GM12864 (cell line): ENCODE results near the gene ACD.
A peak's percentile ranks its signal among the peaks of the same experiment; 100 is the strongest.

Experiments
- DNase-seq: peaks from one replicate; pipeline ENCODE4 v3.0.0-alpha.2; 2011; ENCODE audit warnings: low read depth
- H3K4me3 ChIP-seq: 2 replicates; pipeline ENCODE4 v1.5.1; 2011; ENCODE audit warnings: mild to moderate bottlenecking, low read depth, low read length, control low read depth
- TF ChIP-seq, protein P1 (sequence below): IDR thresholded peaks from 2 replicates; pipeline ENCODE4 v1.5.1; 2011; ENCODE audit warnings: low read depth, mild to moderate bottlenecking, moderate library complexity, low read length, control low read depth, inconsistent platforms; ENCODE audit errors: missing control alignments

The ACD gene

DNA sequence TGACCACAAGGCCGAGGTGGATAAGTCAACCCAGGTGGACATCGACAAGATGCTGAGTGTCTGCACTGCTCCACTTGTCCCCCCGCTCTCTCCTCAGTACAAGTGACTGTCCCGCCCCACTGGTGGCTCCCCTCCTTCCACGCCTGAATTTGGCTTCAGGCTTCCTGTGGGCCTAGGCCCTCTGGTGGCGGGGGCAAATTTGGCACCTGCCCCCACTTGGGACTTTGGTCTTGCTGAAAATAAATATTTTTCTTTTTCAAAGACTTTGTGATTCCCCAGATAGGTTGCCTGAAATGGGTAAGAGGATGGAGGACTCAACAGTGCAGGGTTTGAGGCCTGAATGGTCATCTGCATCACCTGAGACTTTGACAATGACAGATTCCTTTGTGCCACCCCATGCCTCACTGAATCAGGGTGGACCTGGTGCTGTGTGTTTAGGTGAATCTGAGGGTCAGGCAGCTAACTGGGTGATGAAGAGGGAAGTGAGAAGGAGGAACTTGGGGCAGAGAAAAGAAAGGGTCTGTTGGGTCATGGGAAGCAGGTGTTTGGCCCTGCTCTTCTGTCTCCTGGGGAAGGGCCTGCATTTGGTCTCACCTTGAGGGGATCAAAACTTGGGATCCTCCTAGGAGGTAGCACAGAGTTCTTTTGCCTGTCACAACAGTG, 8.6 kb upstream of the ACD start:
- H3K4me3 ChIP-seq = no peak overlapping the region
- no peak for DNase-seq
- TF ChIP-seq, protein P1, sequence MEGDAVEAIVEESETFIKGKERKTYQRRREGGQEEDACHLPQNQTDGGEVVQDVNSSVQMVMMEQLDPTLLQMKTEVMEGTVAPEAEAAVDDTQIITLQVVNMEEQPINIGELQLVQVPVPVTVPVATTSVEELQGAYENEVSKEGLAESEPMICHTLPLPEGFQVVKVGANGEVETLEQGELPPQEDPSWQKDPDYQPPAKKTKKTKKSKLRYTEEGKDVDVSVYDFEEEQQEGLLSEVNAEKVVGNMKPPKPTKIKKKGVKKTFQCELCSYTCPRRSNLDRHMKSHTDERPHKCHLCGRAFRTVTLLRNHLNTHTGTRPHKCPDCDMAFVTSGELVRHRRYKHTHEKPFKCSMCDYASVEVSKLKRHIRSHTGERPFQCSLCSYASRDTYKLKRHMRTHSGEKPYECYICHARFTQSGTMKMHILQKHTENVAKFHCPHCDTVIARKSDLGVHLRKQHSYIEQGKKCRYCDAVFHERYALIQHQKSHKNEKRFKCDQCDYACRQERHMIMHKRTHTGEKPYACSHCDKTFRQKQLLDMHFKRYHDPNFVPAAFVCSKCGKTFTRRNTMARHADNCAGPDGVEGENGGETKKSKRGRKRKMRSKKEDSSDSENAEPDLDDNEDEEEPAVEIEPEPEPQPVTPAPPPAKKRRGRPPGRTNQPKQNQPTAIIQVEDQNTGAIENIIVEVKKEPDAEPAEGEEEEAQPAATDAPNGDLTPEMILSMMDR = peak; percentile 54

DNA sequence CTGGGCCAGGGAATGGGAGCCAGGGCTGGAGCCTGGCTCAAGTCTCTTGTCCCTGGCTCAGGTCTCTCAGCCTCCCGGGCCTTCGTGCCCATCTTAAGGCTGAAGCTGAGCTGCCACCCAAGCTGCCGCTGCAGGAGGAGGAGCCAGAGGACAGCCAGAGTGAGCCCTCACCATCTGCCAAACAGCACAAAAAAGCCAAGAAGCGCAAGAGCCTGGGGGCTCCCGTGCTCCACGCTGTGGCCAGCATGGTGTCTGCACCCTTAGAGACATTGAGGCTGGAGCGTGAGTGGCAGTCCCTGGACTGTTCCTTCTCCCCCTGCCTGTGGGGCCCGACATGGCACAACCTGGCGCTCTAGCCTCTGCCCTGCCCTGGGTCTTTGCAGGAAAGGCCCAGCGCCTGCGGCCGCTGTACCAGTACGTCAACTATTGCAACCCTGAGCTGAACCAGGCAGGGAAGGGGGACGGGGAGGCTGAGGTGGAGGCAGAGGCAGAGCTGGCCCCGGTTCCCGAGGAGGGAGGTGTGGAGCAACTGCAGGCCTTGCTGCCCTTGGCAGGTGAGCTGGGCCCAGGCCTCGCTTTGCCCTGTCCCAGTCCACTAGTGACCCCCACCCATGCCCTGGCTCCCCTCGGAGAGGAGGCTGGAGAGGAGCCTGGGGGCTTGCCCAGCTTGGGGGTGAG, 7.9 kb upstream of the ACD start:
- no peak overlapping the region; the same call in 1 of the 2 replicates for H3K4me3 ChIP-seq
- TF ChIP-seq, protein P1 = peak; percentile 98
- peak; percentile 83 for DNase-seq

DNA sequence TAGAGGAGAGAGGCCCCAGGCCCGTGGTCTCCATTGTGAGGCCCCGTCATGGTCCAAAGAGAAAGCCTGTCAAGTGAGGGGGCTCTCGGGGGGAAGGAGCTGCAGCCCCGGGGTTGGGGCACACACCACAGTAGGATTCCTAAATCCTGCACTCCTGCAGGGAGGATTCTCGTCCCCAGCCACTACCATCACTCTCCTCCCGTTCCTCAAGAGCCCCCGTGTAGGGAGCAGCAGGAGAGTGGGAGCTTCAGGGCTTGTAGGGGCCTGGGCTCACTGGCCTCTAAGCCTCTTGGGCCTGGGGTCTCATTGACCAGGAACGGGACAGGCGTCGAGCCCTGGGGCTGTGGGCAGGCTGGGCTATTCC, 7.4 kb upstream of the ACD start:
- DNase-seq = no peak
- H3K4me3 ChIP-seq = peak overlapping the region; percentile 80

DNA sequence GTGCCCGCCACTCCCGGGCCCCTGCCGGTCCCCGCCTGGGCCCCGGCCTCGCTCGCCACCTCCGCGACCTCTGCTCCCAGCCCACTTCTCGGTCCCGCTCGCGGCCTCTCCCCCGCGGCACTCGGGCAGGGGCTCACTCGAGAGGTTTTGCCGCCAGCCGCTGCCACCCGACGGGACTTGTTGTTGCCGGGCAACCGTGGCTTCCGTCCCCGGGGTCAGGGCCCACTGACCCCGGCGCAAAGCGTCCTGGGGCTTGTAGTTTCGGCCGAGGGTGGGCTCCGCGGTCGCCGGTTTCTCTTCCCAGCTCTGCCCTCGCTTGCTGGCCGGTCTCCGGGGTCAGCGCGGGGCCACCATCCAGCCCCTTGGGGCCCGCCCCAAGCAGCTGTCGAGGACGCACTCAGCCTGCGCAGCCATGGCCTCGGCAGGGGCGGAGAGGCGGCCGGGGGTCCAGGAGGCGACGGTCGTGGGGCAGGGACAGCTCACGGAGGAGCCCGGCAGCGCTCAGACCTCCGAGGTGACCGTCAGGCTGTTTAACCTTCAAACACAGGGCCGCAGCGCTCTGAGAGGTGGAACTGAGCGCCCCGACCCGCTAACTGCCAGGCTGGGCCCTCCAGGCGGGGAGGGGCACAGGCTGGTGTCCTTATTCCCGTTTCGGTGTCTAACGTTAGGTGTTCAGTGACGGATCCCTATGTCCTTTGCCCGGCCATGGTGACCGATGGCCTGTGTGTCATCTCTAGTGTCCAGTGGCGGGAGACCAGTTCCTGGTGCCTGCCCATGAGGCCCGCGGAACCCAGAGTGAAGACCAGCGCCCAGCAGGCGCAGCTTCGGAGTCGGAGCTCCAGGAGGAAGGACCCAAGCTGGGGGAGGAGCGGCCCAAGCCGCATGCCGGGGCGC, 6.7 kb upstream of the ACD start, which contains the start of the genes C16orf86 and ENKD1:
Gene C16orf86 (plus strand): TSS at position 256 of the 894 bp plus-strand sequence. CDS start 157 bp downstream, at position 413.
Gene ENKD1 (minus strand): TSS at position 192 of the 894 bp plus-strand sequence. CDS start 308 bp downstream, outside the sequence.
- H3K4me3 ChIP-seq = peak within 1 kb of the TSS; percentile 80
- TF ChIP-seq, protein P1 = no peak
- no peak for DNase-seq

More for the DNA sequence above, 7.4 kb upstream of the ACD start:
- TF ChIP-seq, protein P1 = no peak

DNA sequence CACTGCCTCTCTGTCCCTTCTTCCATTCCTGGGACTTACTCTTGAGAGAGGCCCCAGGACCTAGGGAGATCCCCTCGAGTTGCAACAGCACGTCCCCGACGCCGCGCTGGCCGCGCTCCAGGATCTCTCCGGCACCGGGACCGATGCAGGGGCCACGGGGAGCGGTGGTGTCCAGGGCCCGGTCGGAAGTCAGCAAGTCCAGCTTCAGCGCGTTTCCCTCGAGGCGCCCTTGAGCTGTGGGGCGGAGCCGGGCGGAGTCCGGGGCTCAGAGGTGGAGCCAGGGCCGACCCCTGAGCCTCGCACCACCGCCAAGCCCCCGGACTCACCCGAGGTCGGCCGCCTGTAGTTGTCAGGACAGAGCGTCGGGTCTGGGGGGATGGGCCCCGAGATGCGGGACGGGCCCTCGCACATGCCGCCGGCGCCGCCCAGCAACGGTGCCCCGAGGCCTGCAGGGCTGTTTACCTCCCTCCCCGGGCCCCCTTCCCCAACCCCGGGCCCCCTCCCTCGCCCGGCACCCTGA, 6.0 kb upstream of the ACD start:
- DNase-seq = no peak
- peak overlapping the region; percentile 80 for H3K4me3 ChIP-seq
- TF ChIP-seq, protein P1 = no peak

DNA sequence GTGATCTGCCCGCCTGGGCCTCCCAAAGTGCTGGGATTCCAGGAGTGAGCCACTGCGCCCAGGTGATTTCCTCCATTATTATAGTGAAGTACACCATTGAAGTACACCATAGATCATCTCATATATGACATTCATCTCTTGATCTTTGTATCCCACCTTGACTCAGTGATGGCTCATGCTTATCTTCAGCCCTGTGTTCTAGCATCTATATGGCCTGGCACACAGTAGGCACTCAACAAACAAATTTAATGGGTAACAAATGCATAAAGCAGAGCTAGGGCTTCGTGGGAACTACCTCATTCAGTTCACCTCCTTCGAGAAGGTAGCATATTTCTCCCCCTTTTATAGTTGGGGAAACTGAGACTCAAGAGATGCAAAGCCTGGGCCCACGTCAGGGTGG, 5.5 kb upstream of the ACD start:
- TF ChIP-seq, protein P1 = no peak
- no peak for DNase-seq
- peak overlapping the region; percentile 80 for H3K4me3 ChIP-seq
